Activated T-cell treated with anti-CD3 and anti-CD28 coated beads for 24 hours (primary cell): ENCODE results near the gene INO80.
"Not testable (repeated sequence)": the region's sequence is repeated elsewhere in the genome, so short reads cannot be mapped to it uniquely, and the experiment has no call there.

Experiments used
- DNase-seq: peaks from one replicate; pipeline ENCODE4 v3.0.0-alpha.2; 2020; ENCODE audit warnings: low read depth

Gene INO80

GRCh38 chr15:41121951-41122350, 5.9 kb upstream of the INO80 start:
- no peak for DNase-seq

GRCh38 chr15:41116962-41117252, 827 bp upstream of the INO80 start:
- DNase-seq, result no peak

GRCh38 chr15:41115652-41116115, 396 bp downstream of the INO80 start:
- peak; percentile 66 for DNase-seq

GRCh38 chr15:41115161-41115651, 874 bp downstream of the INO80 start:
- no peak for DNase-seq

GRCh38 chr15:41106947-41107346, 9.1 kb downstream of the INO80 start:
- no peak for DNase-seq

- DNase-seq, result no peak
These were observed 10.4 kb downstream of the INO80 start for GRCh38 chr15:41105348-41106334.

GRCh38 chr15:41104234-41104633, 11.8 kb downstream of the INO80 start:
- no peak for DNase-seq

GRCh38 chr15:41102854-41103253, 13.2 kb downstream of the INO80 start:
- DNase-seq, result no peak

- DNase-seq, result no peak
These were observed 19.9 kb downstream of the INO80 start for GRCh38 chr15:41096178-41096577.

GRCh38 chr15:41085029-41085428, 31.1 kb downstream of the INO80 start:
- DNase-seq, result no peak

- DNase-seq, result no peak
These were observed 35.9 kb downstream of the INO80 start for GRCh38 chr15:41080144-41080543.

- DNase-seq, result no peak
These were observed 36.4 kb downstream of the INO80 start for GRCh38 chr15:41079717-41080116.

GRCh38 chr15:41078879-41079278, 37.2 kb downstream of the INO80 start:
- not testable (repeated sequence) for DNase-seq

- DNase-seq, result no peak
These were observed 38.0 kb downstream of the INO80 start for GRCh38 chr15:41078125-41078524.

GRCh38 chr15:41073028-41073427, 43.1 kb downstream of the INO80 start:
- DNase-seq, result no peak

GRCh38 chr15:41072013-41072412, 44.1 kb downstream of the INO80 start:
- no peak for DNase-seq

GRCh38 chr15:41066516-41066915, 49.6 kb downstream of the INO80 start:
- no peak for DNase-seq

GRCh38 chr15:41061667-41062066, 54.4 kb downstream of the INO80 start:
- DNase-seq, result no peak

GRCh38 chr15:41060505-41060904, 55.6 kb downstream of the INO80 start:
- DNase-seq, result no peak

GRCh38 chr15:41056810-41057209, 59.3 kb downstream of the INO80 start:
- DNase-seq, result no peak

- no peak for DNase-seq
These were observed 60.4 kb downstream of the INO80 start for GRCh38 chr15:41055706-41056105.

- DNase-seq, result no peak
These were observed 64.9 kb downstream of the INO80 start for GRCh38 chr15:41051139-41051538.

- no peak for DNase-seq
These were observed 67.2 kb downstream of the INO80 start for GRCh38 chr15:41048852-41049251.

- DNase-seq, result no peak
These were observed 67.7 kb downstream of the INO80 start for GRCh38 chr15:41048397-41048796.
